Measurements from ENCODE around the gene GNAI2.

Gene GNAI2

GRCh38 chr3:50235716-50236483 is at the start of gene GNAI2:
GNAI2 (plus strand) TSS chr3:50236204; CDS start chr3:50236336, 132 bp downstream.
- peak; percentile 98 for DNase-seq (ENCODE audit: low spot score)

- no peak for DNase-seq (ENCODE audit: low spot score)
Measured at GRCh38 chr3:50187750-50188149, 48.3 kb upstream of the GNAI2 start.

GRCh38 chr3:50189274-50189673 is 46.7 kb upstream of the GNAI2 start:
- peak; percentile 61 for DNase-seq (ENCODE audit: low spot score)

- DNase-seq (ENCODE audit: low spot score): no peak
Measured at GRCh38 chr3:50189989-50190388, 46.0 kb upstream of the GNAI2 start.

GRCh38 chr3:50190936-50191660 is 44.9 kb upstream of the GNAI2 start, which contains the start of gene GNAT1:
GNAT1 (plus strand) TSS chr3:50191610; CDS start chr3:50191726, 116 bp downstream.
- DNase-seq (ENCODE audit: low spot score): no peak

GRCh38 chr3:50192124-50192523 is 43.9 kb upstream of the GNAI2 start:
- no peak for DNase-seq (ENCODE audit: low spot score)

GRCh38 chr3:50192689-50193141 is 43.3 kb upstream of the GNAI2 start:
- peak; percentile 56 for DNase-seq (ENCODE audit: low spot score)

- DNase-seq (ENCODE audit: low spot score): no peak
Measured at GRCh38 chr3:50193286-50193685, 42.7 kb upstream of the GNAI2 start.

GRCh38 chr3:50193746-50194127 is 42.3 kb upstream of the GNAI2 start:
- DNase-seq (ENCODE audit: low spot score): no peak

- peak; percentile 56 for DNase-seq (ENCODE audit: low spot score)
Measured at GRCh38 chr3:50194128-50194902, 41.7 kb upstream of the GNAI2 start.

GRCh38 chr3:50194903-50195500 is 41.0 kb upstream of the GNAI2 start:
- DNase-seq (ENCODE audit: low spot score): no peak

- DNase-seq (ENCODE audit: low spot score): no peak
Measured at GRCh38 chr3:50195501-50196252, 40.3 kb upstream of the GNAI2 start.

- DNase-seq (ENCODE audit: low spot score): no peak
Measured at GRCh38 chr3:50196253-50196801, 39.7 kb upstream of the GNAI2 start.

GRCh38 chr3:50201573-50202315 is 34.3 kb upstream of the GNAI2 start:
- no peak for DNase-seq (ENCODE audit: low spot score)

- no peak for DNase-seq (ENCODE audit: low spot score)
Measured at GRCh38 chr3:50202353-50203112, 33.5 kb upstream of the GNAI2 start.

GRCh38 chr3:50203113-50203808 is 32.7 kb upstream of the GNAI2 start:
- DNase-seq (ENCODE audit: low spot score): no peak

GRCh38 chr3:50203809-50204803 is 31.9 kb upstream of the GNAI2 start:
- DNase-seq (ENCODE audit: low spot score): no peak
